Activated naive CD4-positive, alpha-beta T cell treated with anti-CD3 and anti-CD28 coated beads, Interleukin-2, amount 50 U/mL, for 72 hours (primary cell): ENCODE results near the gene TMEM123. TPM values are rescaled to one million over a fixed set of nuclear protein-coding genes. Genes with fewer than 3 reads are reported as not detected.

Experiments used
- ATAC-seq, 2 donors: fragments of 150-1000 bp; cut with Tn5 transposase; 2 replicates each; pipeline ENCODE4 v1.10.0; 2021; ENCODE audit warnings: mild to moderate bottlenecking in 2 of 2, moderate library complexity in 2 of 2
- DNase-seq, 2 donors: peaks; one replicate each; pipeline ENCODE4 v3.0.0; 2021 to 2022; ENCODE audit warnings: low spot score in 2 of 2
- H3K27ac Mint-ChIP-seq, 2 donors: one replicate each; pipeline ENCODE4 v1.8.0; 2022; ENCODE audit warnings: mild to moderate bottlenecking in 2 of 2, mixed read lengths in 2 of 2
- H3K36me3 Mint-ChIP-seq, 2 donors: one replicate each; pipeline ENCODE4 v1.8.0; 2022; ENCODE audit warnings: mixed read lengths in 2 of 2
- H3K9me3 Mint-ChIP-seq, 2 donors: one replicate each; pipeline ENCODE4 v1.8.0; 2022; ENCODE audit warnings: mixed read lengths in 2 of 2
- total RNA-seq, 2 donors: library from RNA; stranded (reverse); gene quantifications; one replicate each; pipeline ENCODE4 v1.2.3, GENCODE V29; 2022

TMEM123 gene
- total RNA-seq, 2 donors from 2014 or later: 193 to 330 TPM

DNA sequence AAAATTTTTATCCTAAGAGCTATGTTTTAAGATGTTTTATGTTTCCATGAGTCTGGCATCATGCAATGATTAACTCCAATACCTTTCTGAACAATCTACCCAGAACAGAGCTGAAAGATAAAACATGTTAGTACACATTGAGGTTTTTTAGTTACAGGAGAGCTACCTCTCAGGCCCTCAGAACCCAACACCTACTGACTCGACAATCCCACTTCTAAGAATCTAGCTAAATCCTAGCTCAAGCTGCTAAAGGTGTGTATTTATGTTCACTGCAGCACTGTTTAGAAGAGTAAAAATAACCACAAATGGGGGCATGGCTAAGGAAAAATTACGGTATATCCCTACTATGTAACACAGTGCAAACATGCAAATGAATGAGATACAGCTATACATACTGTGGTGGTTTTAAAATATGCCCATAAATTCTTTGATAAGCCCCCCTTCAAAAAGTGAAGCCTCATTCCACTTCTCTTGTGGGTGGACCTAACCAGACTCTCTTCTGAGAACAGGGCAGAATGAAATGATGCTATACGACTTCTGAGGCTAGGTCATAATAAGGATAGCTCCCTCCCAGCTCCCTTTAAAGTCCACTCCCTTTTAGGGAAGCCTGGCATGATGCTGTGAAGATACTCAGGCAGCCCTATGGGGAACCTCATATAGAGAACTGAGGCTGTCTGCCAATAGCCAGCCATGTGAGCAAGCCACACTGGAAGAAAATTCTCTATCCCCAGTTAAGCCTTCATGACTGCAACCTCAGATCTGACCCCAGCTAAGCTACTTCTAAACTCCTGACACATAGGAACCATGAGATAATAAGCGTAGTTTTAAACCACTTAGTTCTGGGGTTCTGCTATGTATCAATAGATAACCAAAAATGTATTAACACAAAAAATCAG is 29.5 kb downstream of the TMEM123 start:
- H3K36me3 Mint-ChIP-seq: peaks cover 11 to 57% of the 10 kb centered on the region in 2 donors
- H3K27ac Mint-ChIP-seq: peak overlapping the region; percentile 14 to 46
- peak; percentile 30 to 68 for ATAC-seq
- H3K9me3 Mint-ChIP-seq: peaks cover 0 to 6% of the 10 kb centered on the region in 2 donors
- no peak for DNase-seq

GRCh38 chr11:102421261-102421660 is 31.3 kb downstream of the TMEM123 start:
- H3K9me3 Mint-ChIP-seq: peaks cover 4 to 14% of the 10 kb centered on the region in 2 donors
- H3K27ac Mint-ChIP-seq: peak overlapping the region; percentile 80 to 91
- peak in 1 of 2 donors; percentile 12 for ATAC-seq
- no peak for DNase-seq
- H3K36me3 Mint-ChIP-seq: peaks cover 21 to 61% of the 10 kb centered on the region in 2 donors

DNA sequence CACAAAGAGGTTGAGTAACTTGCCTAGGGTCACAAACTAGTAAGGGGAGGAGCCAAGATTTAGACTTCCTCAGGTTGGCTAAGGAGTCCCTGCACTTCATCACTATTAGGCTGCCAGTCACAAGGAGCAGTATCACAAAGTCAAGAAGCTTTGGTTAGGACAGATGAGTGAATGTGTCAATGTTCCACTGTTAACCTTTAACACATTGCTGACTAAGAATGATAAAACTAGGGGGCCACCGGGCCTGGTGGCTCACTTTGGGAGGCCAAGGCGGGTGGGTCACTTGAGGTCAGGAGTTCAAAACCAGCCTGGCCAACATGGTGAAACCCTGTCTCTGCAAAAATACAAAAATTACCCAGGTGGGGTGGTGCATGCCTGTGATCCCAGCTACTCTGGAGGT is 32.0 kb downstream of the TMEM123 start:
- Mint-ChIP-seq H3K9me3 (peaks cover 4 to 14% of the 10 kb centered on the region in 2 donors), H3K27ac (peak overlapping the region; percentile 80 to 91), H3K36me3 (peaks cover 21 to 55% of the 10 kb centered on the region in 2 donors)
- DNase-seq (peak in 1 of 2 donors; percentile 29), ATAC-seq (peak; percentile 50 to 74)

DNA sequence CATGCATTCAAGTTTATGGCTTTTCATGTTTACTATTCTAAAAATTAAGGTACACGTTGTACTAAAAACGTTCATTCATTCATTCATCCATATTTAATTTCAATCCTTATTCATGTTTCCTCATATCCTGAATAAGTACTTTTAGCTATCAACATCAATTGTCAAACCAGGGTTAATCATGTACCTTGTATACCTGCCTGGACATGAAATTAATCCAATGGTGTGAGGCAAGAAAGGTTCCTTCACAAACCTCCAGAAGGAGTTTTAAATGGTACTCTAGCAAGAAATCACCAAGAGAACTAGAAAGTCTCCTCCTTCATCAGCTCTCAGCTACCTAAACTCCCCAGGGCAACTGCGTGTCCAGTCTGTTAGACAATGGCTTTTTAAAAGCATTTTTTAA is 33.4 kb downstream of the TMEM123 start:
- H3K36me3 Mint-ChIP-seq: peaks cover 27 to 58% of the 10 kb centered on the region in 2 donors
- DNase-seq: no peak
- no peak overlapping the region for H3K27ac Mint-ChIP-seq
- no peak for ATAC-seq
- H3K9me3 Mint-ChIP-seq: peaks cover 7 to 14% of the 10 kb centered on the region in 2 donors

GRCh38 chr11:102416976-102417375 is 35.6 kb downstream of the TMEM123 start:
- DNase-seq (no peak), ATAC-seq (peak; percentile 85 to 88)
- peak overlapping the region; percentile 81 to 97 for H3K27ac Mint-ChIP-seq
- peaks cover 36 to 66% of the 10 kb centered on the region in 2 donors for H3K36me3 Mint-ChIP-seq
- peaks cover 7 to 18% of the 10 kb centered on the region in 2 donors for H3K9me3 Mint-ChIP-seq

- DNase-seq: no peak
- Mint-ChIP-seq H3K36me3 (peaks cover 30 to 60% of the 10 kb centered on the region in 2 donors), H3K27ac (peak overlapping the region; percentile 16 to 81), H3K9me3 (peaks cover 7 to 18% of the 10 kb centered on the region in 2 donors)
- peak; percentile 32 to 48 for ATAC-seq
These were observed 37.2 kb downstream of the TMEM123 start for GRCh38 chr11:102415304-102415916.

- H3K9me3 Mint-ChIP-seq: peaks cover 7 to 18% of the 10 kb centered on the region in 2 donors
- H3K36me3 Mint-ChIP-seq: peaks cover 26 to 55% of the 10 kb centered on the region in 2 donors
- DNase-seq (no peak), ATAC-seq (no peak)
- H3K27ac Mint-ChIP-seq: peak overlapping the region; percentile 16 to 81
These were observed 38.0 kb downstream of the TMEM123 start for GRCh38 chr11:102414559-102414958.

GRCh38 chr11:102413497-102413896 is 39.1 kb downstream of the TMEM123 start:
- H3K36me3 Mint-ChIP-seq: peaks cover 26 to 51% of the 10 kb centered on the region in 2 donors
- ATAC-seq (peak; percentile 5 to 7), DNase-seq (no peak)
- H3K27ac Mint-ChIP-seq: peak overlapping the region; percentile 65 to 81
- H3K9me3 Mint-ChIP-seq: peaks cover 7 to 13% of the 10 kb centered on the region in 2 donors

DNA sequence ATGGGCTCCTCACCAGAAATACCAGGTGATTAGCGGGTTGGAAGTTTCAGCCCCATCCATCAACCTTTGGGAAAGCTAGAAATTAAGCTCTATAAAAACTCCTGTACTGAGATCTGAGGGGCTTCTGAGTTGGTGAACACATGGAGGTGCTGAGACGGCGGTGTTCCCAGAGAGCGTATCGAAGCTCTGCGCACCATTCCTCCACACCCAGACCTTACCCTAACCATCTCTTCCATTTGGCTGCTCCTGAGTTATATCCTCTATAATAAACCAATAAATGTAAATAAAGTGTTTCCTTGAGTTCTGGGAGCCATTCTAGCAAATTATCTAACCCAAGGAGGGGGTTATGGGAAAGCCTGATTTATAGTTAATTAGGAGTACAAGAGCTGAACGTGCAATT is 41.4 kb downstream of the TMEM123 start:
- H3K27ac Mint-ChIP-seq: no peak overlapping the region
- peaks cover 15 to 36% of the 10 kb centered on the region in 2 donors for H3K36me3 Mint-ChIP-seq
- ATAC-seq: no peak

DNA sequence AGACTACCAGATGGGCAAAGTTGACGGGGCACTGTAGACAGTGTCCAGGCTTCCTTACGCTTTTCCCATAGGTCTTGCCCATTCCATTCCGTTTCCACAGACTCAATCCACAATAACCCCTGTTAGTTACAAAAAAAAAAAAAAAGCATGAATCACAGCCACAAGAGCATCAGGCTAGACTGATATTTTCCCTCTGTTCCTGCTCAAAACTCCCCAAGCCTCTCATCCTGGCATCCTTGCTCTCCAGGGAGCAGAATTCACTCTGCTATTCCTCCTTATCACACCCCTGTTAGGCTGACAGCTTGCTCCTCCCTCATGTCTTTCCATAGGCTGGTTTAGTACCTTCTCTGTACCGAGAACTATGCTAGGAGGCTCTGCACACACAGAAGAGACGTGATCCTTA is 42.2 kb downstream of the TMEM123 start:
- ATAC-seq (no peak), DNase-seq (no peak)
- peaks cover 19 to 41% of the 10 kb centered on the region in 2 donors for H3K36me3 Mint-ChIP-seq
- H3K27ac Mint-ChIP-seq: peak overlapping the region; percentile 1 to 6
- peaks cover 3 to 4% of the 10 kb centered on the region in 2 donors for H3K9me3 Mint-ChIP-seq

More for the DNA sequence above, 41.4 kb downstream of the TMEM123 start:
- DNase-seq: no peak
- peaks cover 3 to 4% of the 10 kb centered on the region in 2 donors for H3K9me3 Mint-ChIP-seq

- Mint-ChIP-seq H3K9me3 (no peaks in the 10 kb centered on the region), H3K36me3 (peaks cover 8 to 33% of the 10 kb centered on the region in 2 donors), H3K27ac (peak overlapping the region in 1 of 2 donors; percentile 77)
- DNase-seq: no peak
- ATAC-seq: no peak
These were observed 44.2 kb downstream of the TMEM123 start for GRCh38 chr11:102408339-102408738.

DNA sequence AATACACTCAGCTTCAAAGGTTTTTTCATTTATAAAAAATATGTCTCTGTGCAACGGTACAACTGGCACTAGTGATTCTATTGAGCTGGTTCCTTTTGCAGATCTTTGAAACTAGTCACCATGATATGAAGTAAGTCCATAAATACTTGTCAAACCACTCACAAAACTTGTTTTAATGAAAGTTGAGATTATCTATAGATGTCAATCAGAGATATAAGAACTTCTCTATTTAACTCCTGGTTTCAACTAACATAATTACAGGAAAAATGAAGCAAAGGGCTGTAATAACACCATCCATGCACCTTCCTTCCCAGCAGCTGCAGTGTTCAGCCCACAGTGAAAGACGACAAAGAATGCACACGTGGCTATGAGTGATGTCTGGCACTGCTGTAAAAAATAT is 44.7 kb downstream of the TMEM123 start:
- ATAC-seq (no peak), DNase-seq (no peak)
- Mint-ChIP-seq H3K36me3 (peaks cover 7 to 33% of the 10 kb centered on the region in 2 donors), H3K27ac (peak overlapping the region; percentile 14 to 77), H3K9me3 (no peaks in the 10 kb centered on the region)

GRCh38 chr11:102406099-102406498 is 46.5 kb downstream of the TMEM123 start:
- ATAC-seq: no peak
- H3K27ac Mint-ChIP-seq: peak overlapping the region; percentile 47 to 77
- no peak for DNase-seq
- no peaks in the 10 kb centered on the region for H3K9me3 Mint-ChIP-seq
- H3K36me3 Mint-ChIP-seq: peaks cover 12 to 39% of the 10 kb centered on the region in 2 donors

DNA sequence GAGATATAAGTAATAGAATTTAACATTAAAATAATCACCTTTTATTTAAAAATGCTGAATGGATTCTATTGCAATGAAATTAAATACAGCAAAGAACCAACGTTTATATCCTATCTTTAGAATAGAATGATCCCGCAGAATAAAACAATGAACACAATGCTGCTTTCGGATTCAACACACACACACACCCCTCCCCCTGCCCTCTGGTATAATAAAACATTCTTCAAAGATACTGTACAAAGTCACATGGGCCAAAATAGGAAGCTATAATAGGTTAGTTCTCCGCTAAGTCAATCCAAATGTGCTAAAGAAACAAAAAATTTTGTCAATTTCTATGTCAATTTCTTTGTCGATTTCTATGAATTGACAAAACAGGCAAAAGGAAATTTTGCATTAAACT is 47.1 kb downstream of the TMEM123 start:
- DNase-seq (no peak), ATAC-seq (no peak)
- Mint-ChIP-seq H3K9me3 (no peaks in the 10 kb centered on the region), H3K27ac (no peak overlapping the region), H3K36me3 (peaks cover 12 to 42% of the 10 kb centered on the region in 2 donors)

GRCh38 chr11:102402548-102402947 is 50.0 kb downstream of the TMEM123 start:
- no peaks in the 10 kb centered on the region for H3K9me3 Mint-ChIP-seq
- no peak overlapping the region for H3K27ac Mint-ChIP-seq
- ATAC-seq: no peak
- H3K36me3 Mint-ChIP-seq: peaks cover 12 to 43% of the 10 kb centered on the region in 2 donors
- no peak for DNase-seq

DNA sequence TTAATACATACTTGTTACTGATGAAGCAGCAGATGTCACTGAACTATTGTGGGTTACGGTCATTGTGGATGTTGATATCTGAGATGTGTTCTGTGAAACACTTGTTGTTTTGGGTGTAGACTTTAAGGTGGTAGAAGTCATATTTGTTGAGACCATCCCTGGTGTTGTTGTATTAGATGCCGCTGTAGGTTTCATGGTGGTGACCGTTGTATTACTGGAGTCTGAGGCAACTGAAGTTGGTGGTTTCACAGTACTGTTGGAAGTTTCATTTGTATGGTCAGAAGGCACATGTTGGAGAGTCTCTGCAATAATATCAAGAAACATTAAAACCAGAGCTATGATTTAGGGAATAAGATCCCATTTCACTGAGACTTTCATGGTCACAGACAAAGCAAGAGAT is 50.7 kb downstream of the TMEM123 start:
- Mint-ChIP-seq H3K36me3 (peaks cover 12 to 43% of the 10 kb centered on the region in 2 donors), H3K27ac (peak overlapping the region; percentile 7 to 34), H3K9me3 (no peaks in the 10 kb centered on the region)
- ATAC-seq (peak; percentile 23 to 42), DNase-seq (no peak)

- Mint-ChIP-seq H3K27ac (peak overlapping the region in 1 of 2 donors; percentile 61), H3K9me3 (no peaks in the 10 kb centered on the region), H3K36me3 (peaks cover 7 to 46% of the 10 kb centered on the region in 2 donors)
- ATAC-seq (no peak), DNase-seq (no peak)
These were observed 52.0 kb downstream of the TMEM123 start for GRCh38 chr11:102400603-102401002.
